Measurements from ENCODE around the gene PTOV1. TPM values are rescaled to one million over a fixed set of nuclear protein-coding genes. Genes with fewer than 3 reads are reported as not detected.
A peak's percentile ranks its signal among the peaks of the same experiment; 100 is the strongest.

PTOV1 gene
- total and polyA plus RNA-seq, 2 of the 13 experiments (the other 11 are each of a cell fraction or from before 2014, with no cell fraction given): 63.5 to 68.5 TPM

DNA sequence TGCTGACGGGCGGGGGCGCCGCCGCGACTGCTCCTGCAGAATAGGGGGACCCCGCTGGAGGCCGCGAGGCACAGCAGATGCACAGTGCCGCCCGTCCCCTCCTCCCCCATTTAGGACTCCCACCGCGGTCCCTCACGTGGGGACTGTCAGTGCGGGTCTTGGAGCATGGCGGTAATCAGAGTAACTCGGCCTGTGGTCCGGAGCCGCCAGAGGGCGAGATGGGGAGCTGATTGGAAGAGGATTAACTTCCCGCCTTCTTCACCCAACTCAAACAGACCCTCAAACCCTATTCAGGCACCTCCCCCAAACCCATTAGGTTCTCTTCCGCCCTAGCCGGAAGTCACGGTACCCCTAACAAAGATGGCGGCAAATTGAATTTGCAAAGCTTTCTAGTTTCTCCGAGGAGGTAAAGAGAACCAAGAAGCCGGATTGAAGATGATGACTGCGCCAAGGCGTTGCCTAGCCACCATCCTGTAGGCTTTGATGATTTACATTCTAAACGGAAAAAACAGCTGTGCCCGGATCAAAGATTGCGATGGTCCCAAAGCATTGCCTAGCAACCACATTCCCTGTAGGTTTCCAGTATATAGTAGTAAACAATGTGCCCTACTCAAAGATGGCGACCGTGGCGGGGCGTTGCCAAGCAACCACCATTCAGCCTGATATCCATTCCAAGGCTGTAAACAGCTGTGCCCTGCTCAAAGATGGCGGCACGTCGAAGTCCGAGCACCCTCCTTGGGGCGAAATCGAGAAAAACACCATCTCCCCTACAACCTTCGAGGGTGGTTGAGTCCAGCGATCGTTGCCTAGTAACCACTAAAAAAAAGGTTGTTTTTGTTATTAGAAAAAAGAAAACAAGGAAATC lies 37.7 kb upstream of the PTOV1 start, which contains the start of gene FUZ:
FUZ (minus strand) TSS at position 296 of the 865 bp plus-strand sequence; CDS start at position 110, 186 bp downstream.
- Histone ChIP-seq H3K36me3 (replicated peaks in 1 of 2; ENCODE audit: control insufficient read depth in 1 of 2, insufficient read depth in 2 of 2, low read length in 2 of 2) (no peaks in the 10 kb centered on the region), H3K9ac (ENCODE audit: insufficient read depth, low read depth, low read length) (no peak within 1 kb of the TSS), H3K4me3 (replicated peaks in 1 of 3; ENCODE audit: insufficient read depth in 1 of 3, low read depth in 2 of 3, low read length in 3 of 3) (no peak within 1 kb of the TSS), H3K4me2 (ENCODE audit: low read depth, low read length) (no peak within 1 kb of the TSS), H4K20me1 (ENCODE audit: insufficient read depth, low read length) (no peaks in the 10 kb centered on the region), H3K9me3 (ENCODE audit: low read length) (no peaks in the 10 kb centered on the region), H3K27ac (ENCODE audit: extremely low read length, insufficient read depth, low read length) (no peak within 1 kb of the TSS), H3K79me2 (ENCODE audit: insufficient read depth, low read length) (peaks cover under 1% of the 10 kb centered on the region), H3K27me3 (ENCODE audit: control insufficient read depth in 1 of 2, insufficient read depth in 2 of 2, low read length in 2 of 2) (no peaks in the 10 kb centered on the region; a peak in 1 of 5 replicates), H3K4me1 (ENCODE audit: insufficient read depth, low read length) (peaks cover 14% of the 10 kb centered on the region), H2AFZ (ENCODE audit: low read length) (no peak within 1 kb of the TSS)
- POLR2A ChIA-PET: no interaction called here
- ATAC-seq: no peak
- CTCF ChIA-PET (ENCODE audit: low intra/inter-chr PET ratio, low total read pairs): no interaction called here
- BruUV-seq (replicated peaks): no TSS peak
- 68% methylated on average over 29 of the region's 45 CpGs for WGBS (ENCODE audit: low lambda C conversion rate)
- intact Hi-C loops (cut with micrococcal nuclease; ENCODE audit: unreplicated experiment): loop anchor here (10.0 kb wide), 1 partner anchor 48 kb away; the partner anchor contains the start of genes AP2A1 and TSKS
- in situ Hi-C loops (cut with HindIII; ENCODE audit: extremely low pct_ligation_motif_present, low pct_unique_long_range_greater_than_20kb): no loop called here
- no peak for FAIRE-seq
- no peak for DNase-seq (ENCODE audit: low spot score)
- TF ChIP-seq, protein P1, sequence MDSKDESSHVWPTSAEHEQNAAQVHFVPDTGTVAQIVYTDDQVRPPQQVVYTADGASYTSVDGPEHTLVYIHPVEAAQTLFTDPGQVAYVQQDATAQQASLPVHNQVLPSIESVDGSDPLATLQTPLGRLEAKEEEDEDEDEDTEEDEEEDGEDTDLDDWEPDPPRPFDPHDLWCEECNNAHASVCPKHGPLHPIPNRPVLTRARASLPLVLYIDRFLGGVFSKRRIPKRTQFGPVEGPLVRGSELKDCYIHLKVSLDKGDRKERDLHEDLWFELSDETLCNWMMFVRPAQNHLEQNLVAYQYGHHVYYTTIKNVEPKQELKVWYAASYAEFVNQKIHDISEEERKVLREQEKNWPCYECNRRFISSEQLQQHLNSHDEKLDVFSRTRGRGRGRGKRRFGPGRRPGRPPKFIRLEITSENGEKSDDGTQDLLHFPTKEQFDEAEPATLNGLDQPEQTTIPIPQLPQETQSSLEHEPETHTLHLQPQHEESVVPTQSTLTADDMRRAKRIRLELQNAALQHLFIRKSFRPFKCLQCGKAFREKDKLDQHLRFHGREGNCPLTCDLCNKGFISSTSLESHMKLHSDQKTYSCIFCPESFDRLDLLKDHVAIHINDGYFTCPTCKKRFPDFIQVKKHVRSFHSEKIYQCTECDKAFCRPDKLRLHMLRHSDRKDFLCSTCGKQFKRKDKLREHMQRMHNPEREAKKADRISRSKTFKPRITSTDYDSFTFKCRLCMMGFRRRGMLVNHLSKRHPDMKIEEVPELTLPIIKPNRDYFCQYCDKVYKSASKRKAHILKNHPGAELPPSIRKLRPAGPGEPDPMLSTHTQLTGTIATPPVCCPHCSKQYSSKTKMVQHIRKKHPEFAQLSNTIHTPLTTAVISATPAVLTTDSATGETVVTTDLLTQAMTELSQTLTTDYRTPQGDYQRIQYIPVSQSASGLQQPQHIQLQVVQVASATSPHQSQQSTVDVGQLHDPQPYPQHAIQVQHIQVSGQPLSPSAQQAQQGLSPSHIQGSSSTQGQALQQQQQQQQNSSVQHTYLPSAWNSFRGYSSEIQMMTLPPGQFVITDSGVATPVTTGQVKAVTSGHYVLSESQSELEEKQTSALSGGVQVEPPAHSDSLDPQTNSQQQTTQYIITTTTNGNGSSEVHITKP (CRISPR knock-in tag; IDR thresholded peaks at IDR 0.05; ENCODE audit: low read depth): 0 out of 2 replicates have a peak, but pooled peaks have one; percentile 62
- TF ChIP-seq, protein P2, sequence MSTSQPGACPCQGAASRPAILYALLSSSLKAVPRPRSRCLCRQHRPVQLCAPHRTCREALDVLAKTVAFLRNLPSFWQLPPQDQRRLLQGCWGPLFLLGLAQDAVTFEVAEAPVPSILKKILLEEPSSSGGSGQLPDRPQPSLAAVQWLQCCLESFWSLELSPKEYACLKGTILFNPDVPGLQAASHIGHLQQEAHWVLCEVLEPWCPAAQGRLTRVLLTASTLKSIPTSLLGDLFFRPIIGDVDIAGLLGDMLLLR (CRISPR knock-in tag; IDR thresholded peaks at IDR 0.05): no peak
- TF ChIP-seq MEIS1 (CRISPR knock-in tag; IDR thresholded peaks at IDR 0.05; ENCODE audit: borderline replicate concordance) (no peak), MED13 (CRISPR knock-in tag; IDR thresholded peaks at IDR 0.05) (no peak), YY1 (IDR thresholded peaks at IDR 0.05; ENCODE audit: insufficient read depth, insufficient replicate concordance, low read depth, low read length) (peak; percentile 92), RFX1 (IDR thresholded peaks at IDR 0.05) (peak; percentile 54), NFATC3 (CRISPR knock-in tag; IDR thresholded peaks at IDR 0.05) (no peak), ZNF550 (CRISPR knock-in tag; IDR thresholded peaks at IDR 0.05; ENCODE audit: borderline replicate concordance) (no peak), KAT8 (CRISPR knock-in tag; IDR thresholded peaks at IDR 0.05) (no peak), ZNF850 (CRISPR knock-in tag; conservative IDR thresholded peaks at IDR 0.05) (no peak), SPEN (CRISPR knock-in tag; IDR thresholded peaks at IDR 0.05; ENCODE audit: low read depth) (no peak), TSC22D2 (CRISPR knock-in tag; IDR thresholded peaks at IDR 0.05; ENCODE audit: borderline replicate concordance) (no peak), ZBTB33 (CRISPR knock-in tag; IDR thresholded peaks at IDR 0.05) (peak; percentile 37; the same call in 1 of the 2 replicates), KDM5B (CRISPR knock-in tag; IDR thresholded peaks at IDR 0.05; ENCODE audit: borderline replicate concordance) (no peak), PBX3 (CRISPR knock-in tag; IDR thresholded peaks at IDR 0.05; ENCODE audit: borderline replicate concordance) (no peak), NCOA1 (CRISPR knock-in tag; IDR thresholded peaks at IDR 0.05) (no peak)

Measured in HepG2 (cell line).